HG03520 (cell line): ENCODE measurements around the gene SHKBP1.
"Not testable (repeated sequence)": the region's sequence is repeated elsewhere in the genome, so short reads cannot be mapped to it uniquely, and the experiment has no call there.

ENCODE experiments used
- ATAC-seq: cut with Tn5 transposase; IDR thresholded peaks from one replicate; pipeline ENCODE4 v1.9.1; 2021; ENCODE audit warnings: mild to moderate bottlenecking, moderate library complexity; ENCODE audit not compliant: unreplicated experiment

Gene SHKBP1

DNA sequence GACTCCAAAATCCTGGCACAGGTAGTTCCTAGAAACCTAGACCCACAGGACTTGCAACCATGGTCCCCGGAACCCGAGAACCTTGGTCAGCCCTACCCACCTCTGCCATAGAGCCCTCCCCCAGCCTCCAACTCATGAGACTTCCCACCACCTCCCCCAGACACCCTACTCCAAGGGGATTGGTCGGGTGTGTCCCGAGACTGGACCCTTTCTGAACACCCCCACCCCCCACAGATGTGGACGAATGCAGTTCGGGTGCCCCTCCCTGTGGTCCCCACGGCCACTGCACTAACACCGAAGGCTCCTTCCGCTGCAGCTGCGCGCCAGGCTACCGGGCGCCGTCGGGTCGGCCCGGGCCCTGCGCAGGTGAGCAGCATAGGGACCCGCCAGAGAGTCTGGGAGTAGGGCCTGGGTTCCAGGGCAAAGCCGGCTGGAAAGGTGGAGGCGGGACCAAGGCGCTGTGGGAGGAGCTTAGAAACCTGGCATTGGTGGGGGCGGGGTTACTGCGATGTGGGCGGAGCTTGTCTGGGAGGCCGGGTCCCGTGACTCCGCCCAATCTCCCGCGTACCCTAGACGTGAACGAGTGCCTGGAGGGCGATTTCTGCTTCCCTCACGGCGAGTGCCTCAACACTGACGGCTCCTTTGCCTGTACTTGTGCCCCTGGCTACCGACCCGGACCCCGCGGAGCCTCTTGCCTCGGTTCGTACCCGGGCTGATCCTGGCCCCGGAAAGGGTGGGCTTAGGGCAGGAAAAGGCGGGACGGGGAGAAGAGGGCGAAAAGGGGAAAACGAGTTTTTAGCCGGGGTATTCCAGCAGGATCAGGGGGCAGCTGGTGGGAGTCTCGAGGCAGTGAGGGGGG is 36.4 kb downstream of the SHKBP1 start:
- ATAC-seq: no peak

DNA sequence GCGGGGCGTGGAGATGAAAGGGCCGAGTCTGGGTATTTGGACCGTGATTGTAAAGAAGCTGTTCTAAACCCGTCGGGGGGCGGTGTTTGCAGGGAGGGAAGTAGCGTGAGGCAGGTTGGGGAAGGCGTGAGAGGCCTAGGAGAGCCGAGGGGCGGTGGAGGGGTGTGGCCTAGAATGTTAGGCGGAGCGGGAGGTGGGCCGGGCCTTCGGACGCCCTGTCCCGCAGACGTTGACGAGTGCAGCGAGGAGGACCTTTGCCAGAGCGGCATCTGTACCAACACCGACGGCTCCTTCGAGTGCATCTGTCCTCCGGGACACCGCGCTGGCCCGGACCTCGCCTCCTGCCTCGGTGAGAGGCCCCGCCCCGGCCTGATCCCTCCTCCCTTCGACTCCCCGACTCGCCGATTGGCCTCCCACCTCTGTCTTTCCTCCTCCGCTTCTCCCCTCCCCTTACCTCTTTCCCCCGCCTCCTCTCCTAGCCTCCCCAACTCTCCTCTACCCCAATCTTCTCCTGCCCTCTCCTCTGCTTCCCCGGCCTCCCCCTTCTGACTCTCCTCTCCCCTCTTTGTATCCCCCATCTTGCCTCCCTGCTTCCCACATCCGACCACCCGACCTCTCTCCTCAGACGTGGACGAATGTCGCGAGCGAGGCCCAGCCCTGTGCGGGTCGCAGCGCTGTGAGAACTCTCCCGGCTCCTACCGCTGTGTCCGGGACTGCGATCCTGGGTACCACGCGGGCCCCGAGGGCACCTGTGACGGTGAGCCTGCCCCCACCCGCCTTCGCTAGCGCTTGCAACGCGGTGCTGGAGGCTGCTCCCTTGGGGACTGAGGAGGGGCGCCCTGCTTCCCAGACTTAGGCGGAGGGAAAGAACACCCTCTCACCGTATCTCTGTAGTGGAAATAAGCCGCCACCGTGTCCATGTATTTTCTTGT is 37.3 kb downstream of the SHKBP1 start:
- no peak for ATAC-seq

GRCh38 chr19:40614622-40615411 is 38.1 kb downstream of the SHKBP1 start:
- ATAC-seq: no peak

- no peak for ATAC-seq
These were observed 39.5 kb downstream of the SHKBP1 start for GRCh38 chr19:40616178-40616577.

- no peak for ATAC-seq
These were observed 40.3 kb downstream of the SHKBP1 start for GRCh38 chr19:40616941-40617340.

GRCh38 chr19:40617961-40618360 is 41.3 kb downstream of the SHKBP1 start:
- no peak for ATAC-seq

DNA sequence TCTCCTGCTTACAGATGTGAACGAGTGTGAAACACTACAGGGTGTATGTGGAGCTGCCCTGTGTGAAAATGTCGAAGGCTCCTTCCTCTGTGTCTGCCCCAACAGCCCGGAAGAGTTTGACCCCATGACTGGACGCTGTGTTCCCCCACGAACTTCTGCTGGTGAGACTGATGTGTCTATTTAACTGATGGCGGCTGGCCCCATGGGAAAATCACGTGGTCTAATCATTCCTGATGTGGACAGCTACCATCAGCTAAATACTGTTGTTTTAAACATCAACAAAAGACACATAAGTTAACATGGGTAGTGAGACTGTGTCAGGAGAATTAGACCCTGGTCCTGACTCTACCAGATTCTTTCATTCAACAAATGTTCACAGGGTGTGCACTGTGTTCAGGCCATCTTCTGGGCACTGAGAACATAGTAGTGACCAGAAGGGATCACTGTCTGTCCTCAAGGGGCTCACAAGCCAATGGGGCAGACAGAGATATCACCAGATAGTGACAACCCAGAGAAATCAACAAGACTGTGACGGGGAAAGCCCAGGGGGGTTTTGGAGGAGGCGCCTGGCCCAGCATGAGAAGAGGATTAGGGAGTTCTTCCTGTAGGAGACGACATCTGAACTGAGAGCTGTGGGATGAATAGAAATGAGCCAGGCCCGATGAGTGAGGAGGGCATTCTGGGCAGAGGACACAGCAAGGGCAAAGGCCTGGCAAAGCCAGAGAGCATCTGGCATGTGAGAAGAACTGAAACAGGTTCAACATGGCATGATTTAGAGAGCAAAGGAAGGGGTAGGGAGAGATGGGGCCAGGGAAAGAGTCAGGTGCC is 42.9 kb downstream of the SHKBP1 start:
- no peak for ATAC-seq

- ATAC-seq: no peak
These were observed 43.5 kb downstream of the SHKBP1 start for GRCh38 chr19:40620161-40620485.

- ATAC-seq: no peak
These were observed 44.6 kb downstream of the SHKBP1 start for GRCh38 chr19:40621283-40621682.

DNA sequence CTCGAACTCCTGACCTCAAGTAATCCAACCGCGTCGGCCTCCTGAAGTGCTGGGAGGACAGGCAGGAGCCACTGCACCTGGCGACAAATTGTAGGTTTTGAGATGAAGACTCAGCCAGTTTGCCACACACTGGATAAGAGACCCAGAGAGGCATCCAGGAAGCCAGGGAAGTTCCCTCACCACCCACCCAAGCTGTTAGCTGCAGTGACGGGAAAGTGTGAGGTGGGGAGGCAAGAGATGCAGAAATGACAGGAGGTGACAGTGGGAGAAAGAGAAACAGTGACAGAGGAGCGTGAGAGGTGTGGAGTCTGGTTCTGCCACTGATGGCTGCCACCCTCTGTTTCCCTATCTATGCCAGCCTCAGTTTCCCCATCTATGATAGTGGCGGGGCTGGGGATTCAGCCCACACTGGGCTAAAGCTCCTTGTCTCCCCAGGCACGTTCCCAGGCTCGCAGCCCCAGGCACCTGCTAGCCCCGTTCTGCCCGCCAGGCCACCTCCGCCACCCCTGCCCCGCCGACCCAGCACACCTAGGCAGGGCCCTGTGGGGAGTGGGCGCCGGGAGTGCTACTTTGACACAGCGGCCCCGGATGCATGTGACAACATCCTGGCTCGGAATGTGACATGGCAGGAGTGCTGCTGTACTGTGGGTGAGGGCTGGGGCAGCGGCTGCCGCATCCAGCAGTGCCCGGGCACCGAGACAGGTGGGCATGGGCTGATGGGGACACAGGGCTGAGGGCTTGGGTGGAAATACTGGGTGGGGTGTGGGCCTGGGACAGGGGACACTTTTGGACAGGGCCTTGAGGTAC is 45.5 kb downstream of the SHKBP1 start:
- no peak for ATAC-seq

GRCh38 chr19:40622773-40623075 is 46.1 kb downstream of the SHKBP1 start:
- ATAC-seq: no peak

DNA sequence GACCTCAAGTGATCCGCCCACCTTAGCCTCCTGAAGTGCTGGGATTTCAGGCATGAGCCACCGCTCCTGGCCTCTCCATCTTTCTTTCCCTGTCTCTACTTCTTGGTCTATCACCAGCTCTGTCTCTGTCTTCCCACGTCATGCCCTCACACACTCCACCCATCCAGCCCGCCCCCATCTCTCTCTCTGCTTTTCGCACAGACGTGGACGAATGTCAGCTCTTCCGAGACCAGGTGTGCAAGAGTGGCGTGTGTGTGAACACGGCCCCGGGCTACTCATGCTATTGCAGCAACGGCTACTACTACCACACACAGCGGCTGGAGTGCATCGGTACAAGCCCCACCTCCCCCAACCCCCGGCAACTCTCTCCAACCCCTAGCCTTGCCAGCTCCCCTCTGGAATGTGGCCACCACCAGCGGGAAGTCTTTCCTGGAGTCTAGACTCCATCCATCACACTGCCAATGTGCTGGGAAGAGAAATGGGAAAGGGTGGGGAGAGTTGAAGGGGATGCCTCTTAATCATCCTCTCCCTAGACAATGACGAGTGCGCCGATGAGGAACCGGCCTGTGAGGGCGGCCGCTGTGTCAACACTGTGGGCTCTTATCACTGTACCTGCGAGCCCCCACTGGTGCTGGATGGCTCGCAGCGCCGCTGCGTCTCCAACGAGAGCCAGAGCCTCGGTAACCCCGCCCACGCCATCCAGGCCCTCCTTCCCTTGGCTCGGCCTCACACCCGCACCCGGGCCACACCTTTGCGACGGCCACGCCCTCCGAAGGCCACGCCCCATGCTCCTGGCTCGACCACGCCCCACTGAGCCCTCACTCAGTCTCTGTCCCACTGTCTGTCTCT is 47.0 kb downstream of the SHKBP1 start:
- no peak for ATAC-seq

- ATAC-seq: not testable (repeated sequence)
These were observed 47.9 kb downstream of the SHKBP1 start for GRCh38 chr19:40624369-40625153.

DNA sequence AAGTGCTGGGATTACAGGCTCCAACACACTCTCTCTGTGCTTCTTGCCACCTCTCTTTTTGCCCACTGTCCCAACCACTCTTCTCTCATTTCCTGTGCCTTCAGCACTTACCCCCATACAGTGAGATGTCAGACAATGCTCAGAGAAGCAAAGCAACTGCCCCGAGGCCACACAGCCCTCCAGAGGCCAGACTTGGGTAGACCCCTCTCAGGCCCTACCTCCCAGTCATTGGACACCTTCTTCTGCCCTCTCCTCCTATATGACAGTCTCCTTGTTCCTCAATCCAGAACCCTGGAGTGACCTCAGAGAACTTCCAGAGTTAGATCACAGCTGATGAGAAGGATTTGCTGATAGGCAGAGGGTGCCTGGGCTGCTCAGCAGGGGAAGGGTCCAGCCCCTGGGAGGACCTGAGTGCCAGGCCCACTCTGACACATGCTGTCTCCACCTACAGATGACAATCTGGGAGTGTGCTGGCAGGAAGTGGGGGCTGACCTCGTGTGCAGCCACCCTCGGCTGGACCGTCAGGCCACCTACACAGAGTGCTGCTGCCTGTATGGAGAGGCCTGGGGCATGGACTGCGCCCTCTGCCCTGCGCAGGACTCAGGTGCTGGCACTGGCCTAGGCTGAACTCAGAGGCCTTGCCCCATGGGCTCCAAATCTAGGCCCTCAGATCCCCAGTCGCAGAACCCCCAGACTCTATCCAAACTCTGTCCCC is 48.9 kb downstream of the SHKBP1 start:
- ATAC-seq: no peak

- ATAC-seq: no peak
These were observed 50.2 kb downstream of the SHKBP1 start for GRCh38 chr19:40626918-40627317.

- ATAC-seq: no peak
These were observed 51.0 kb downstream of the SHKBP1 start for GRCh38 chr19:40627486-40628279.

DNA sequence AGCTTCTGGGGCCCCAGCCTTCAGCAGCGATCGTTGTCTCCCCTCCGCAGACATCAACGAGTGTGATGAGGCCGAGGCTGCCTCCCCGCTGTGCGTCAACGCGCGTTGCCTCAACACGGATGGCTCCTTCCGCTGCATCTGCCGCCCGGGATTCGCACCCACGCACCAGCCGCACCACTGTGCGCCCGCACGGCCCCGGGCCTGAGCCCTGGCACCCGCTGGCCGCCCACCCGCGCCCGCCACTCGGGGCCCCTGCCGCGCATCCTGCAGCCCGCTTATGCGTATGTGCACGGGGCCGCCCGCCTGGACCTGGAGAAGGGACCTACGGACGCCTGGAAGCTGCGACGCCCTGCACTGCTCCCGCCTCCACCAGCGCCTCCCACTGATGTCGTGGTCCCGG is 52.7 kb downstream of the SHKBP1 start:
- no peak for ATAC-seq
